ENCODE results near the gene DUS1L. TPM values are rescaled to one million over a fixed set of nuclear protein-coding genes. Genes with fewer than 3 reads are reported as not detected.
A peak's percentile ranks its signal among the peaks of the same experiment; 100 is the strongest.
"Not testable (repeated sequence)": the region's sequence is repeated elsewhere in the genome, so short reads cannot be mapped to it uniquely, and the experiment has no call there.

Gene DUS1L
- polyA plus RNA-seq, 1 donor from 2014 or later = 55.7 TPM

- peak overlapping the region in 1 of 3 donors; percentile 47 for H3K27ac Mint-ChIP-seq
- no peaks in the 10 kb centered on the region for H3K9me3 Mint-ChIP-seq
- H3K27me3 Mint-ChIP-seq = no peaks in the 10 kb centered on the region
- H3K36me3 Mint-ChIP-seq = no peaks in the 10 kb centered on the region
- H3K4me1 Mint-ChIP-seq = peaks cover 7 to 8% (median 7%) of the 10 kb centered on the region in 3 donors
- H3K4me3 Mint-ChIP-seq = peak overlapping the region in 1 of 4 donors; percentile 16
These were observed 24.3 kb downstream of the DUS1L start for GRCh38 chr17:82041144-82041814.

- Mint-ChIP-seq H3K4me1 (peaks cover 9 to 15% (median 14%) of the 10 kb centered on the region in 3 donors), H3K27ac (no peak overlapping the region), H3K36me3 (no peaks in the 10 kb centered on the region), H3K9me3 (no peaks in the 10 kb centered on the region), H3K27me3 (no peaks in the 10 kb centered on the region), H3K4me3 (peak overlapping the region in 2 of 4 donors; percentile 30 to 56)
These were observed 25.8 kb downstream of the DUS1L start for GRCh38 chr17:82039695-82040299.

GRCh38 chr17:82038796-82039409 is 26.7 kb downstream of the DUS1L start:
- H3K4me1 Mint-ChIP-seq = peaks cover 9 to 15% (median 14%) of the 10 kb centered on the region in 3 donors
- H3K36me3 Mint-ChIP-seq = not testable (repeated sequence)

DNA sequence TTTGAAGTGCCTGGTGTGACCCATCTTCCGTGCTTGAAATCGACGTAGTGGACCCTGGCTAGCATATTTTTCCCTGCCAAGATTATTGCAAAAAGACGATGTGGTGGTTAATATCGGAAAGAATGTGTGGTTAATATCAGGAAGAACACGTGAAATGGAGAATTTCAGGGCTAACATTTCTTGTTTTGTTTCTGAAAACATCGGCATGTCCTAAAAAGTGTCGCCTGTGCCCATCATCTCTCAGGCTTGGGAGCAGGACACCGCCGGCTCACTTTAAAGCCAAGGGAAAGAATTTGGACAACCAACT is 27.8 kb downstream of the DUS1L start:
- no peaks in the 10 kb centered on the region for H3K36me3 Mint-ChIP-seq
- peaks cover 9 to 15% (median 14%) of the 10 kb centered on the region in 3 donors for H3K4me1 Mint-ChIP-seq
- peak overlapping the region; percentile 36 to 95 (median 82) for H3K27ac Mint-ChIP-seq
- H3K27me3 Mint-ChIP-seq = no peaks in the 10 kb centered on the region
- H3K9me3 Mint-ChIP-seq = no peaks in the 10 kb centered on the region
- peak overlapping the region; percentile 83 to 97 (median 90) for H3K4me3 Mint-ChIP-seq

More at GRCh38 chr17:82038796-82039409, 26.7 kb downstream of the DUS1L start:
- Mint-ChIP-seq H3K27ac (peak overlapping the region in 1 of 3 donors; percentile 34), H3K4me3 (peak overlapping the region in 2 of 4 donors; percentile 41 to 61)
- H3K9me3 Mint-ChIP-seq, H3K27me3 Mint-ChIP-seq: not testable (repeated sequence)

DNA sequence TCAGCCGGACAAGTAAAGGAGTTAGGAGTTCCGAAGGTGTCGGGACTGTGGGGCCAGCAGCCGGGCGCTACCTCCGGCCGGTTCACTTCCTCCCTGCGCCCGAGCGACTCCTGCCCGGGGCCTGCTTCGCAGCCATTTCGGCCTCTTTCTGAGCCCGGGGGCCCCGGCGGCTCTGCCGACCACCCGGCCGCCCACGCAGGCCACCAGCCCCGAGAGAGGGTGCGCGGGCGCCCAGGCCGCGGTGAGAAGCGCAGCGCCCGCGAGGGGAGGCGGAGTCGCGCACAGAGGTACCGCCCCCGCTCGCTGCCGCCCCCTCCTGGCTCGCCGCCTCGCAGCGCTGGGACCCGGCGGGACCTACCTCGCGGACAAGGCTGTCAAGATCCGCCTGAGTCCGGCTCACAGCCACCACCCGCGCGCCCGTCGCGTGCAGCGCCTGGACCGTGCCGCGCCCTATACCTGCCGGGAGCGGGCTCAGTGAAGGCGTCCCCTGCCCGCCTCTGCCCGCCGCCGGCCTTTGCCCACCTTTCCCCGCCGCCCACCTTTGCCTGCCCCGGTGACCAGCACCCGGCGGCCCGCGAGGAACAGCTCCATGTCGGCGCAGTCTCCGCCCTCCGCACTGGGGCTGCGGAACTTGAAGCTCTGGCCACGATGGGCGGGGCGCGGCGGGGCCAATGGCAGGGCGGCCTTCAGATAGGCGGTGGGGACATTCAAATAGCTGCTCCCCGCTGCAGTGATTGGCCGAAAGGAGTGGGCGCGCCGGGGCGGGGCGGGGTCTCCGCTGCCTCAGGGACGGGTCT is 28.3 kb downstream of the DUS1L start, which contains the start of gene DCXR:
Gene DCXR, minus strand, starts transcription at position 606 of the 797 bp plus-strand sequence. Its CDS starts 15 bp downstream, at position 591.
- Mint-ChIP-seq H3K27me3 (no peaks in the 10 kb centered on the region), H3K4me1 (peaks cover 9 to 15% (median 14%) of the 10 kb centered on the region in 3 donors), H3K36me3 (no peaks in the 10 kb centered on the region), H3K9me3 (no peaks in the 10 kb centered on the region), H3K27ac (peak within 1 kb of the TSS; percentile 36 to 95 (median 82)), H3K4me3 (peak within 1 kb of the TSS; percentile 83 to 97 (median 90))

GRCh38 chr17:82036634-82037091 is 28.9 kb downstream of the DUS1L start:
- H3K4me3 Mint-ChIP-seq = peak overlapping the region; percentile 32 to 88 (median 80)
- H3K27me3 Mint-ChIP-seq = no peaks in the 10 kb centered on the region
- peak overlapping the region in 1 of 3 donors; percentile 82 for H3K27ac Mint-ChIP-seq
- no peaks in the 10 kb centered on the region for H3K36me3 Mint-ChIP-seq
- H3K9me3 Mint-ChIP-seq = no peaks in the 10 kb centered on the region
- peaks cover 9 to 15% (median 14%) of the 10 kb centered on the region in 3 donors for H3K4me1 Mint-ChIP-seq

DNA sequence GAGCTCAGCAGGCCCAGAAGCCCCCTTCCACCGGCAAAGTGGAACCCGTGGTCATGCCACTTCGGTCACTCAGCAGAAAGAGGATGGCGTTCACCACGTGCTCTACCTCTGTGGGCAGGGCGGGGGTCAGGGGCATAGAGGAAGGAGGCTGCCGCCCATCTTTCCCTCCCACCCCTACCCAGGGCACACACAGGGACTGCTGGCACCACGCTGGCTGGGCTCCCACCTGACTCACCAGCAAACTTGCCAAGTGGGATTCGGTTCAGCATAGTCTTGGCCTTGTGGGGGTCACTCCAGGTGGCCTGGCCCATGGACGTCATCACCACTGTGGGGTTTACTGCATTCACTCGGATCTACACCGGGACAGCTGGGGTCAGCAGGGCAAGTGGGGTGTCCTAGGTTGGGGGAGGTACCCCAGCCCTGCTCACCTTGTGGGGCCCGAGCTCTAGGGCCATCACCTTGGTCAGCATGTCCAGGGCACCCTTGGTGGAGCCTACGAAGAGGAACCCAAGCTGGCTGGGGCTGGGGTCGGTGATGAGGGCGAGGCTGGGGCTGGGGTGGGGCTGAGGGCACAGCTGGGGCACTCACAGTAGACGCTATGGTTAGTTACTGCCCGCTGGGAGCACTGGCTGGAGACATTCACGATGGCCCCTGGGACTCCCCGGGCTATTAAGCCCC is 29.5 kb downstream of the DUS1L start:
- H3K9me3 Mint-ChIP-seq = no peaks in the 10 kb centered on the region

GRCh38 chr17:82035488-82035887 is 30.1 kb downstream of the DUS1L start:
- Mint-ChIP-seq H3K27me3 (no peaks in the 10 kb centered on the region), H3K36me3 (no peaks in the 10 kb centered on the region), H3K27ac (peak overlapping the region; percentile 27 to 73 (median 46)), H3K9me3 (no peaks in the 10 kb centered on the region), H3K4me1 (peaks cover 9 to 16% (median 14%) of the 10 kb centered on the region in 3 donors), H3K4me3 (peak overlapping the region in 3 of 4 donors; percentile 39 to 83 (median 53))

More for the DNA sequence above, 29.5 kb downstream of the DUS1L start:
- Mint-ChIP-seq H3K27me3 (no peaks in the 10 kb centered on the region), H3K4me1 (peaks cover 9 to 15% (median 14%) of the 10 kb centered on the region in 3 donors), H3K27ac (peak overlapping the region in 2 of 3 donors; percentile 27 to 82), H3K4me3 (peak overlapping the region; percentile 22 to 88 (median 80)), H3K36me3 (no peaks in the 10 kb centered on the region)

- no peaks in the 10 kb centered on the region for H3K36me3 Mint-ChIP-seq
- H3K9me3 Mint-ChIP-seq = no peaks in the 10 kb centered on the region
- peaks cover 9 to 16% (median 14%) of the 10 kb centered on the region in 3 donors for H3K4me1 Mint-ChIP-seq
- H3K27me3 Mint-ChIP-seq = no peaks in the 10 kb centered on the region
- H3K27ac Mint-ChIP-seq = no peak overlapping the region
- peak overlapping the region; percentile 30 to 83 (median 66) for H3K4me3 Mint-ChIP-seq
These were observed 31.1 kb downstream of the DUS1L start for GRCh38 chr17:82034371-82035011.

DNA sequence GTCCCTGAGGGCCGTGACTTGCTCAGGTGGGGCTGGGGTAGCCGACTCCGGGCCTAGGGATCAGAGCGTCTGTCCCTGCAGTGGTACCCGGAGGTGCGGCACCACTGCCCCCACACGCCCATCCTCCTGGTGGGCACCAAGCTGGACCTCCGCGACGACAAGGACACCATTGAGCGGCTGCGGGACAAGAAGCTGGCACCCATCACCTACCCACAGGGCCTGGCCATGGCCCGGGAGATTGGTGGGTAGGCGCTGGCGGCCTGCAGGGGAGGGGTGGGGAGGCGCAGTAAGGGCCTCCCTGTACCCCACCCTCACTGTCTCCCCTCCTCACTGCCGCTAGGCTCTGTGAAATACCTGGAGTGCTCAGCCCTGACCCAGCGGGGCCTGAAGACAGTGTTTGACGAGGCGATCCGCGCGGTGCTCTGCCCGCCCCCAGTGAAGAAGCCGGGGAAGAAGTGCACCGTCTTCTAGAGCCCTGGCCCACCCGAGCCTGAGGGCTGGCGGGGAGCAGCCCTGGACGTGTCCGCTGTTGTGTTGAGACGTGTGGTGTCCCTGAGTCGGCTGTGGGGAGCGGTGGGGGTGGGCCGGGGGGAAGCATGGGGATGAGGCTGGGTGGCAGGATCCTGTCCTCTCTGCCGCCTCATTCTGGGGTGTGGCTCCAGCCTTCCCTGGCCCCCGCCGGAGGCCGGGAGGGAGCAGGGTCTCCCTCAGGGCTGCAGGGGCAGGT is 32.1 kb downstream of the DUS1L start:
- Mint-ChIP-seq H3K27me3 (no peaks in the 10 kb centered on the region), H3K9me3 (no peaks in the 10 kb centered on the region), H3K4me1 (peaks cover 6 to 14% (median 13%) of the 10 kb centered on the region in 3 donors), H3K36me3 (no peaks in the 10 kb centered on the region), H3K4me3 (peak overlapping the region in 1 of 4 donors; percentile 74), H3K27ac (no peak overlapping the region)

DNA sequence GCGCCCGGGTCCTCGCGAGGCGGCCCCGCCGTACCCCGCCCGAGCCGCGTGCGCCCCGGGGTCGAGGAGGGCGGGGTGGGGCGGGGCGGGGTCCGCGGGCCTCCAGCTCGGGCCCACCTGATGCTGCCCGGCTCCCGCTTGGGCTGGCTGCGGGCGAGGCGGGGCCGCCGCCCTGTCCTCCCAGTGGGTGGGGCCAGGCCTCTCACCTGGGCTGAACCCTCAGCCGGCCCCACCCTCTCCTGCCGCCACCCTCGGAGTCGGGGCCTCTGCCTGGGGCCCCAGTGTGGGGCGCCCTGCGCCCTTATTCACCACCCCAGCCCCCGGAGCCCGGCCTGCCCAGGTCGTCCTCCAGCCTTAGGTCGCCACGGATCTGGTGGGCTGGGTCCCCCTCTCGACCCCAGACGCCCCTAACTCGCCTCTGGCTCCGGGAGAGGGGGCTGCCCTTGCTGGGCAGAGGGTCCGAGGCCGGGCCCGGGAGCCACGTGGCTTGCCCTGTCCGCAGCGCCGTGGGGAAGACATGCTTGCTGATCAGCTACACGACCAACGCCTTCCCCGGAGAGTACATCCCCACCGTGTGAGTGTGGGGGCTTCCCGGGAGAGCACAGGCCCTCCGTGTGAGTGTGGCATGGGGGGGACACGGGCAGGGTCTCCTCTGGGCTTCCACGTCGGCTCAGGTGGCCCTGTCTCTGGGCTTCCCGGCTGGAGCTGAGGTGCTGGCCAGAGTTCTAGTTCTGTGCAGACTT is 33.5 kb downstream of the DUS1L start:
- H3K9me3 Mint-ChIP-seq = no peaks in the 10 kb centered on the region
- H3K36me3 Mint-ChIP-seq = no peaks in the 10 kb centered on the region
- no peak overlapping the region for H3K27ac Mint-ChIP-seq
- no peaks in the 10 kb centered on the region for H3K27me3 Mint-ChIP-seq
- H3K4me1 Mint-ChIP-seq = peaks cover 1 to 8% (median 7%) of the 10 kb centered on the region in 3 donors
- peak overlapping the region in 2 of 4 donors; percentile 32 to 74 for H3K4me3 Mint-ChIP-seq

DNA sequence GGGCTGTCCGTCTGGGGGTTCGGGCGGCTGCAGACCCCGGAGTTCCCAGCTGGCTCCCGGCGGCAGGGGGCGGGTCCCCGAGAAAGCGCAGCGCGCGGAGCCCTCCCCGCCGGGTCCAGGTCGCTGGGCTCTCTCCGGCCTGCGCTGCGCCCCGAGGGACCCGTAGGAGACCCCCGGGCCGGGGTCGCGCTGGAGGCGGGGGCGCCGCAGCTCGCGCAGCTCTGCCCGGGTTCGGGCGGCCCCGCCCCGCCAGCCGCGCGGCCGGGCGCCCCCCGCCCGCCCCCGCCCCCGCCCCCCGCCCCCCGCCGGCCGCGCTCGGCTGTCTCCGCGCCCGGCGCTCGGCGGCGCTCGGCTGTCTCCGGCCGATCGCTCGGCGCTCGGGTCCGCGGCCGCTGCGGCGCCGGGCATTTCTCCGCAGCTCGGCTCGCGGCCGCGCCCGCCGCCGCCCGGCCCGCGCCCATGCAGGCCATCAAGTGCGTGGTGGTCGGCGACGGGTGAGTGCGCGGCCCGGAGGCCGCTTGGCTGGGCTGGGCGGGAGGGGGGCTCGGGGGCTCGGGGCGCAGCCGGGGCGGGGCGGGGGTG is 34.2 kb downstream of the DUS1L start, which contains the start of gene RAC3:
Gene RAC3, plus strand, starts transcription at position 376 of the 582 bp plus-strand sequence. Its CDS starts 84 bp downstream, at position 460.
- H3K36me3 Mint-ChIP-seq = peaks cover 1% of the 10 kb centered on the region
- no peaks in the 10 kb centered on the region for H3K9me3 Mint-ChIP-seq
- peak within 1 kb of the TSS; percentile 77 to 88 (median 84) for H3K4me3 Mint-ChIP-seq
- peaks cover 1 to 8% (median 7%) of the 10 kb centered on the region in 3 donors for H3K4me1 Mint-ChIP-seq
- H3K27me3 Mint-ChIP-seq = no peaks in the 10 kb centered on the region
- peak within 1 kb of the TSS in 1 of 3 donors; percentile 9 for H3K27ac Mint-ChIP-seq

Measured in IgD-negative memory B cell (primary cell).